Large intestine (tissue), 3 donors: ENCODE data around the gene NR1H4. TPM values are rescaled to one million over a fixed set of nuclear protein-coding genes. Genes with fewer than 3 reads are reported as not detected.

Experiments
- DNase-seq, 2 donors: peaks; one replicate each; pipeline versions ENCODE4 v3.0.0 to v3.0.0-alpha.2; 2013
- H3K27ac ChIP-seq: one replicate; pipeline ENCODE4 v1.5.1; 2013; ENCODE audit warnings: low read length
- H3K27me3 ChIP-seq: 2 replicates; pipeline ENCODE4 v1.6.1; 2013; ENCODE audit warnings: low read length; ENCODE audit not compliant: control insufficient read depth, insufficient read depth
- H3K36me3 ChIP-seq: 2 replicates; pipeline ENCODE4 v1.6.1; 2013; ENCODE audit warnings: low read length; ENCODE audit not compliant: control insufficient read depth, insufficient read depth
- H3K4me1 ChIP-seq: one replicate; pipeline ENCODE4 v1.6.1; 2013; ENCODE audit warnings: low read length; ENCODE audit not compliant: control insufficient read depth, insufficient read depth
- H3K4me3 ChIP-seq: one replicate; pipeline ENCODE4 v1.5.1; 2013; ENCODE audit warnings: low read length
- H3K9me3 ChIP-seq: one replicate; pipeline ENCODE4 v1.6.1; 2013; ENCODE audit warnings: mild to moderate bottlenecking, low read depth, low read length, moderate library complexity; ENCODE audit not compliant: control insufficient read depth
- WGBS: methylation state at CpG from one replicate; pipeline ENCODE4 v1.1.5; 2013; ENCODE audit warnings: low lambda C conversion rate; ENCODE audit not compliant: insufficient coverage; 5-methylcytosine and 5-hydroxymethylcytosine counted together
- polyA plus RNA-seq: library from polyadenylated mRNA; unstranded; fragments of 120-200 nt; gene quantifications from one replicate; pipeline ENCODE4 v1.2.1, GENCODE V29; 2013

The NR1H4 gene
- polyA plus RNA-seq, 1 donor, result 76.9 TPM

- Histone ChIP-seq H3K4me3 (no peak overlapping the region), H3K27me3 (no peaks in the 10 kb centered on the region), H3K9me3 (no peaks in the 10 kb centered on the region), H3K36me3 (no peaks in the 10 kb centered on the region), H3K4me1 (peaks cover 7% of the 10 kb centered on the region), H3K27ac (no peak overlapping the region)
- 80% methylated on average over 1 of the region's 5 CpGs for WGBS
- DNase-seq, result no peak
Measured at GRCh38 chr12:100485983-100486382, 12.3 kb downstream of the NR1H4 start.

DNA sequence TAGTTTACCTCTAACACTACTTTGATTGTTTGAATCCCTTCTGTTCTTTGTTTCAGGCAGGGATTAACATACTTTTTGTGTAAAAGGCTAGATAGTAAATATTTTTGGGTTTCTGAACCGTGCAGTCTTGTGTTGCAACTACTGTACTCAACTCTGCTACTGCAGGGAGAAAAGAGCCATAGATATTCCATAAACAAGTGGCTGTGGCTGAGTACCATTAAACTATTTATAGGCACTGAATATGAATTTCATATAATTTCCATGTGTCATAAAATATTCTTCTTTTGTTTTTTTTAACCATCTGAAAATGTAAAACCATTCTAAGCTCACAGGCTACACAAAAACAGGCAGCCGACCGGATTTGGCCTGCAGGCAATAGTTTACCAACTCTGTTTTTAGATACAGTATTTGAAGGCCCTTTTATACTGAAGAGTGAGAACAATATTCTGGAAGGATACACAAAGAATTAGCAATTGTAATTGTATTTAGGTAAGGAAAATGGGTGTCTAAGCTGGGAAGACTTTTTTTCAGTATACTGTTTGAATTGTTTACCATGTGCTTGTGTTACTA lies 15.7 kb downstream of the NR1H4 start:
- WGBS, result 100% methylated on average over 1 of the region's 3 CpGs
- no peak overlapping the region for H3K27ac ChIP-seq

DNA sequence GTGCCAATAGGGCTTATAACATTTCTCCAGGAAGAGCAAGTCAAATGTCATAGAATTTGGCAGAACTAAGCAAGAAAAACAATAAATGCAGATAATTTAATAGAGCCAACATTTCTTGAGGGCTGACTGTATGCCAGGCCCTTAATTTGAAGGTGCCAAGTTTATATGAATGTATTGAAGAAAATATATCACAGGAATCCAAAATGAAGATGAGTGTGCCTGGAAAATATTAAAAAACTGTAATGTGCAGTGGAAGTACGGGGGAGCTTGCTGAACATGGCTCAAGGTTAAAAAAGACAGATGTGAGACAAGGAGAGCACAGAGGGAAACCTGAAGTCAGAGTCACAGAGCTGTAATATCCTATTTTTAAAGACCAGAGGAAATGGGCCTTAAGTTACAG lies 16.4 kb downstream of the NR1H4 start:
- Histone ChIP-seq H3K4me3 (no peak overlapping the region), H3K27me3 (no peaks in the 10 kb centered on the region), H3K27ac (no peak overlapping the region), H3K36me3 (no peaks in the 10 kb centered on the region), H3K9me3 (no peaks in the 10 kb centered on the region), H3K4me1 (peaks cover 25% of the 10 kb centered on the region)
- WGBS, result no CpG with 5 or more reads among the region's 1 CpG
- no peak for DNase-seq

More for the DNA sequence above, 15.7 kb downstream of the NR1H4 start:
- Histone ChIP-seq H3K4me3 (no peak overlapping the region), H3K4me1 (peaks cover 21% of the 10 kb centered on the region), H3K36me3 (no peaks in the 10 kb centered on the region), H3K9me3 (no peaks in the 10 kb centered on the region), H3K27me3 (no peaks in the 10 kb centered on the region)
- DNase-seq, result no peak

DNA sequence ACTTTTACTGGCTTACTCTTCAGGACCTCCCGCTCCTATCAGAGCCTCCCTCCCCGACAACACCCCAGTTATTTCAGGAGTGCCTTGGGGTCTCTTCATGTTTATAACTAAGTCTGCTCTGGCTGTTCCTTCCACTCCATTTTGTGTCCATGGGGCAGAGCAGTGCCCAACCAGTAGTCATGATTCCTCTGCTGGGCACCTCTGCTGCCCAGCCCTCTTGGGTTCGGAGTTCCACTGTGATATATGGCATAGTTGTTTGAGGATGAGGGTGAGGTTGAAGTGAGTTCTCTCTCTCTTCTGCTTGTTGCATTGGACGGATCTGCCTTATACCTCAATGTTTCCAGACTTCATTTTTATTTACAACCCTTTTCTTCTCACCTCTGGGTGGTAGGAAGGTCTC lies 17.4 kb downstream of the NR1H4 start:
- no peak overlapping the region for H3K4me3 ChIP-seq
- no peak overlapping the region for H3K27ac ChIP-seq
- no peak for DNase-seq
- peaks cover 32% of the 10 kb centered on the region for H3K4me1 ChIP-seq
- no CpG with 5 or more reads among the region's 4 CpGs for WGBS
- no peaks in the 10 kb centered on the region for H3K36me3 ChIP-seq
- no peaks in the 10 kb centered on the region for H3K9me3 ChIP-seq
- no peaks in the 10 kb centered on the region for H3K27me3 ChIP-seq

DNA sequence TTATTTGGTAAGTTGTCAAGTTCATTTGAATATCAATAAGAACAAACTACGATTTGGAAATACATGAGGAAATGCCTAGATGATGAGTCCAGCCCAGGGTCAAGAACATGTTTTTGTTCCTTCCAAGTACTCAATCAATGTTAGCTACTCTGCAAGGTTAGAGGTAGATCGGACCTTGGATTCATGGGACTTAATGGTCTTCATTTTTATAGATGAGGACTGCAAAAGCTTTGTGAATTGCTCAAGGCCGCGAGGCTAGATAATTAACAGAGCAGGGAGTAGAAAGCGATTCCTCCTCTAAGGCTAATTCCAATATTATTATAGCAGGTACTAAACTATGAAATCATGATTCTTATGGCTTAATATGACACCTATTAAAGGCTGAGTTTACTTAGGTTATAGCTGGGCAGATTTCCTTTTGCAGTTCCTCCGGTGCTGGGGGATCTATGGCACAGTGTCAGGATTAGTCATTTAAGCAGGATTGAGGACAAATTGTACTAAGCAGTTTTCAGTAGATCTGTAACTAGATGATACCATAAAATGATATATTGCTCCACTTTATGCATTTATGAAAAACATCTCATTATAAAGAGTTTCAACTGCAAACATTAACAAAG lies 19.8 kb downstream of the NR1H4 start:
- H3K4me1 ChIP-seq, result peaks cover 42% of the 10 kb centered on the region

GRCh38 chr12:100494026-100494425 lies 20.4 kb downstream of the NR1H4 start:
- Histone ChIP-seq H3K27ac (peak overlapping the region; percentile 88), H3K9me3 (no peaks in the 10 kb centered on the region), H3K27me3 (no peaks in the 10 kb centered on the region), H3K4me3 (no peak overlapping the region), H3K36me3 (no peaks in the 10 kb centered on the region), H3K4me1 (peaks cover 42% of the 10 kb centered on the region)
- peak in 1 of 2 donors; percentile 55 for DNase-seq
- WGBS, result no CpG with 5 or more reads among the region's 2 CpGs

More for the DNA sequence above, 19.8 kb downstream of the NR1H4 start:
- peak; percentile 37 to 83 for DNase-seq
- Histone ChIP-seq H3K36me3 (no peaks in the 10 kb centered on the region), H3K9me3 (no peaks in the 10 kb centered on the region), H3K27me3 (no peaks in the 10 kb centered on the region), H3K27ac (peak overlapping the region; percentile 88), H3K4me3 (no peak overlapping the region)
- 67% methylated on average over 1 of the region's 6 CpGs for WGBS

- no peak overlapping the region for H3K4me3 ChIP-seq
- peaks cover 42% of the 10 kb centered on the region for H3K4me1 ChIP-seq
- H3K27me3 ChIP-seq, result no peaks in the 10 kb centered on the region
- peak overlapping the region; percentile 88 for H3K27ac ChIP-seq
- DNase-seq, result peak; percentile 51 to 80
- no peaks in the 10 kb centered on the region for H3K9me3 ChIP-seq
- WGBS, result no CpG with 5 or more reads among the region's 2 CpGs
- H3K36me3 ChIP-seq, result no peaks in the 10 kb centered on the region
Measured at GRCh38 chr12:100494538-100494937, 20.9 kb downstream of the NR1H4 start.

GRCh38 chr12:100497105-100497795 lies 23.6 kb downstream of the NR1H4 start:
- DNase-seq, result peak in 1 of 2 donors; percentile 26
- no peaks in the 10 kb centered on the region for H3K27me3 ChIP-seq
- 83% methylated on average over 1 of the region's 15 CpGs for WGBS
- no peak overlapping the region for H3K27ac ChIP-seq
- peaks cover 48% of the 10 kb centered on the region for H3K4me1 ChIP-seq
- H3K9me3 ChIP-seq, result no peaks in the 10 kb centered on the region
- no peak overlapping the region for H3K4me3 ChIP-seq
- no peaks in the 10 kb centered on the region for H3K36me3 ChIP-seq

DNA sequence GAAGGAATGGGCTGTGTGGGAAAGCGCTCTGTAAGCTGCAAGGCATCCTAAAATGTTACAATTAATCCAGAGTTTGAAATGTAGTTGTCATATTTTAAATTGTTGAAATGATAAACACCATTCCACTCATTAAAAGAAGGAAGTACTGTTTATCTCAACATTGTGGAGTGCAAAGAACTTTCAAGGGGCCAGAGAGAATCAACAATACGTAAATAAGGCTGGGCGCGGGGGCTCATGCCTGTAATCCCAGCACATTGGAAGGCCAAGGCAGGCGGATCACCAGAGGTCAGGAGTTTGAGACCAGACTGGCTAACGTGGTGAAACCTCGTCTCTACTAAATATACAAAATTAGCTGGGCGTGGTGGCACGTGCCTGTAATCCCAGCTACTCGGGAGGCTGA lies 24.5 kb downstream of the NR1H4 start:
- Histone ChIP-seq H3K9me3 (no peaks in the 10 kb centered on the region), H3K27me3 (no peaks in the 10 kb centered on the region), H3K36me3 (no peaks in the 10 kb centered on the region), H3K4me3 (no peak overlapping the region), H3K27ac (no peak overlapping the region), H3K4me1 (peaks cover 51% of the 10 kb centered on the region)
- 100% methylated on average over 3 of the region's 10 CpGs for WGBS
- DNase-seq, result no peak

- Histone ChIP-seq H3K27ac (peak overlapping the region; percentile 7), H3K9me3 (no peaks in the 10 kb centered on the region)
Measured at GRCh38 chr12:100499416-100499815, 25.8 kb downstream of the NR1H4 start.

More at GRCh38 chr12:100499416-100499815, 25.8 kb downstream of the NR1H4 start:
- Histone ChIP-seq H3K36me3 (no peaks in the 10 kb centered on the region), H3K27me3 (no peaks in the 10 kb centered on the region), H3K4me3 (no peak overlapping the region), H3K4me1 (peaks cover 42% of the 10 kb centered on the region)
- DNase-seq, result no peak
- no CpG with 5 or more reads among the region's 1 CpG for WGBS
